OCI-LY7 (cell line): Measurements from ENCODE around the gene MTSS2. TPM values are rescaled to one million over a fixed set of nuclear protein-coding genes. Genes with fewer than 3 reads are reported as not detected.

Experiments
- BruUV-seq: library from RNA; stranded (reverse); fragments of 400-500 nt; replicated peaks from 2 replicates; lab custom pipeline; 2021; lab: Mats Ljungman, UMichigan
- CTCF ChIA-PET: fragments of 300-600 bp; sonication (Branson Sonifier 250); formaldehyde crosslinking; loops from one replicate; lab custom pipeline; 2022; ENCODE audit warnings: antibody characterized with exemption; ENCODE audit not compliant: unreplicated experiment; lab: Charles Lee
- POLR2A ChIA-PET: fragments of 300-600 bp; sonication (Branson Sonifier 250); formaldehyde crosslinking; loops from one replicate; lab custom pipeline; 2022; ENCODE audit warnings: antibody characterized with exemption; lab: Charles Lee
- DNase-seq: peaks from one replicate; pipeline ENCODE4 v3.0.0-alpha.2; 2015; ENCODE audit warnings: low spot score
- H2AFZ ChIP-seq: fragments of 200-600 bp; sonication (generic), shearing (Covaris generic); 2 replicates; pipeline ENCODE4 v1.6.1; 2014; ENCODE audit warnings: mild to moderate bottlenecking, antibody characterized with exemption, low read length, moderate library complexity
- H3K27ac ChIP-seq: fragments of 200-600 bp; sonication (generic); 2 replicates; pipeline ENCODE4 v1.5.1; 2014; ENCODE audit warnings: mixed run types, low read depth, mild to moderate bottlenecking, moderate library complexity, low read length, inconsistent platforms; ENCODE audit not compliant: poor library complexity, severe bottlenecking
- H3K36me3 ChIP-seq: fragments of 200-600 bp; sonication (generic); 2 replicates; pipeline ENCODE4 v1.6.1; 2014; ENCODE audit warnings: mild to moderate bottlenecking, antibody characterized with exemption, low read length, moderate library complexity, mixed read lengths; ENCODE audit not compliant: insufficient read depth
- H3K4me1 ChIP-seq: fragments of 200-600 bp; sonication (generic); 2 replicates; pipeline ENCODE4 v1.5.1; 2014; ENCODE audit warnings: mild to moderate bottlenecking, low read length; ENCODE audit not compliant: insufficient read depth, poor library complexity, severe bottlenecking
- H3K4me2 ChIP-seq: fragments of 200-600 bp; sonication (generic); 2 replicates; pipeline ENCODE4 v1.6.1; 2014; ENCODE audit warnings: mild to moderate bottlenecking, low read length
- H3K4me3 ChIP-seq: fragments of 200-600 bp; sonication (generic); 2 replicates; pipeline ENCODE4 v1.5.1; 2014; ENCODE audit warnings: mild to moderate bottlenecking, low read depth, low read length; ENCODE audit not compliant: poor library complexity, severe bottlenecking
- H3K79me2 ChIP-seq: fragments of 200-600 bp; sonication (generic); 2 replicates; pipeline ENCODE4 v1.6.1; 2016; ENCODE audit warnings: low read depth, mild to moderate bottlenecking, low read length, moderate library complexity, mixed read lengths; ENCODE audit not compliant: insufficient read depth
- H3K9me2 ChIP-seq: fragments of 200-600 bp; sonication (generic); 2 replicates; pipeline ENCODE4 v1.6.1; 2016; ENCODE audit warnings: mild to moderate bottlenecking, low read length, mixed read lengths; ENCODE audit not compliant: insufficient read depth
- H3K9me3 ChIP-seq: fragments of 200-600 bp; sonication (generic); 2 replicates; pipeline ENCODE4 v1.6.1; 2014; ENCODE audit warnings: mild to moderate bottlenecking, mixed run types, low read length, mixed read lengths
- H4K20me1 ChIP-seq: fragments of 200-600 bp; sonication (generic); 2 replicates; pipeline ENCODE4 v1.6.1; 2014; ENCODE audit warnings: mild to moderate bottlenecking, antibody characterized with exemption, low read length, moderate library complexity, mixed read lengths; ENCODE audit not compliant: insufficient read depth
- CTCF ChIP-seq: fragments of 200-600 bp; sonication (generic); conservative IDR thresholded peaks from 2 replicates; pipeline ENCODE4 v1.5.1; 2014; ENCODE audit warnings: mild to moderate bottlenecking, antibody characterized with exemption, low read length, moderate library complexity, mixed read lengths
- EZH2phosphoT487 ChIP-seq: fragments of 200-600 bp; sonication (generic); IDR thresholded peaks from 2 replicates; pipeline ENCODE4 v1.6.1; 2018; ENCODE audit warnings: low read depth, borderline replicate concordance, mild to moderate bottlenecking, mixed run types, antibody characterized with exemption, low read length, moderate library complexity, mixed read lengths
- intact Hi-C: fragments of 100-400 bp; cut with micrococcal nuclease; formaldehyde crosslinking; loops from one replicate; pipeline ENCODE4 v1.10.0; 2022; ENCODE audit not compliant: unreplicated experiment
- total RNA-seq, 2 experiments: library from RNA; depleted of rRNA in 1 of 2; stranded (reverse); fragments of >200 nt in 1 of 2; shearing (Covaris generic) in 1 of 2; gene quantifications; 2 replicates each; pipeline ENCODE4 v1.2.3, GENCODE V29; 2014 to 2022

Gene MTSS2
- total RNA-seq, 2 experiments from 2014 or later, result 0.17 to 0.19 TPM

DNA sequence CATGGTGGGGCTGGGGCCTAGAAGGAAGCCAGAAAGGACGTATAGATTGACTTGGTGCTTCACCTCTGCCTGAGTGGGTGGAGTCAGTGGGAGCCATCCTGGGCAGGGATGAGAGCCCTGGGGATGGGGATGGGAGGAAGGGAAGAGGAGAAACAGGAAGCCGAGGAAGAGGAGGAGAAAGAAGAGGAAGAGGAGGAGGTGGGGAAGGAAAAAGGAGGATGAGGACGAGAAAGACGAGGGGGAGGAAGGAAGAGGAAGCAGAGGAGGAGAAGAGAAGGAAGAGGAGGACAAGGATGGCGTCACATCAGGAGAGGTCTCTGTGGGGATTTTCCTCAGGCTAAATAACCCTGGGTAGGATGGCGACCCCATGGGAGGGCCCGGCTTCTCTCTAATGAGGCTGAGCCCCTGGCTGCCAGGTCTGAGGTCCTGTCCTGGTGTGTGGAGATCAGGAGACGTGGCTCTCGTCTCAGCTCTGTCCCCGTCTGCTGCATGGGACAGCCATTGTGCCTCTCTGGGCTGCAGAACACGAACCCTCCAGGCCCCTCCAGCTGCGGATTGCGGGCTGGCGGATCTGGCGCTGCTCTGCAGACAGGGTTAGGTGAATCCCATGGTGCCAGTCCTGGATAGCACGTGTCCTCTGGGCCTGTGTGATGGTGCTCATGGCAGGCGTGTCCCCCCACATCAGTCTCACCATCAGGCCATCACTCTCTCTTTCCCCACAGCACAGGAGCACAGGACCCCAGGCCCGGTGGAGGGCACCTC is 35.5 kb upstream of the MTSS2 start:
- no TSS peak for BruUV-seq

DNA sequence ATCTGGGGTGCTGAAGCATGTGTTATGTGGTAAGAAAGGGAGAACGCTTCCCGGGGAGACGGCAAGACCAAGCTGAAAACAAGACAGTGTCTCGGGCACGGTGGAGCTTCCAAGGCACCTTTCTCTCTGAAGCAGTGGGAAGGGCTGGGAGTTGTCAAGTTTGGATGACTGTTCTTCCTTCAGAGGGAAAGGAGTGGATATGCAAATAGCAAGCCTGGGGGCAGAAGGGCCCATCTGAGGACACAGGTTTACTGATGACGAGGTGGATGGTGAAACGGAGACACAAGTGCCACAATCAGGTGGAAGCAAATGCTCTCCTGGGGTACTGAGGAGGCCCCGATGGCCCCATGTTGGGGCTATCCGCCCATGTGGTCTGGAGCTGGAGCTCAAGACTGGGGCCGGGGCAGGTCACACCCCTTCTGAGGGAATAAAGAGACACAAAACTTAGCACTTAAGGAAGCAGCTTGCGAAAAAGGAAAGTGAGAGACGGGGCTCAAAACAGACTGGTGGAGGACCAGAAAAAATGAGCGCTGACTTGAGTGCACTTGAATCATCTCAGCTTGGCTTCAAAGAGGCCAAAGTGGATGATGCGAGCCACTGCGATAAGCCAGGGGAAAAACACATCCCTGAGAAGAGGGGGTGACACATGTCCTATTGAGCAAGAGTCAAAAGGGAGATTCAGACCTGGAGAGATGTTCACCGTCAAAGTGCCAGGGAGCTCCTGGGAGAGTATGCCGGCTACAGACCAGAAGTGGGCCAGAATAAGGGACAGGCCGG is 34.8 kb upstream of the MTSS2 start:
- TF ChIP-seq EZH2phosphoT487 (no peak), CTCF (no peak)
- H3K4me3 ChIP-seq, result no peak overlapping the region
- intact Hi-C loops, result no loop called here
- H4K20me1 ChIP-seq, result no peaks in the 10 kb centered on the region
- H3K9me3 ChIP-seq, result no peaks in the 10 kb centered on the region
- H2AFZ ChIP-seq, result no peak overlapping the region
- no TSS peak for BruUV-seq
- H3K27ac ChIP-seq, result no peak overlapping the region
- H3K9me2 ChIP-seq, result no peaks in the 10 kb centered on the region
- DNase-seq, result no peak
- ChIA-PET CTCF (no interaction called here), POLR2A (interaction anchor here (0.6 kb wide), 1 partner anchor 1108 kb away, joined by 3 read pairs; no protein-coding TSS in a partner anchor)
- H3K79me2 ChIP-seq, result no peaks in the 10 kb centered on the region
- H3K4me1 ChIP-seq, result no peaks in the 10 kb centered on the region
- no peak overlapping the region for H3K4me2 ChIP-seq
- peaks cover 12% of the 10 kb centered on the region for H3K36me3 ChIP-seq

More for the DNA sequence above, 35.5 kb upstream of the MTSS2 start:
- Histone ChIP-seq H3K4me1 (no peaks in the 10 kb centered on the region), H3K36me3 (peaks cover 13% of the 10 kb centered on the region), H3K4me2 (no peak overlapping the region), H3K79me2 (no peaks in the 10 kb centered on the region), H3K27ac (no peak overlapping the region), H2AFZ (no peak overlapping the region), H4K20me1 (no peaks in the 10 kb centered on the region), H3K9me2 (no peaks in the 10 kb centered on the region), H3K4me3 (no peak overlapping the region), H3K9me3 (no peaks in the 10 kb centered on the region)
- no peak for DNase-seq
- intact Hi-C loops, result no loop called here
- TF ChIP-seq CTCF (no peak), EZH2phosphoT487 (no peak)
- ChIA-PET CTCF (no interaction called here), POLR2A (interaction anchor here (0.6 kb wide), 1 partner anchor 1108 kb away, joined by 3 read pairs; no protein-coding TSS in a partner anchor)

DNA sequence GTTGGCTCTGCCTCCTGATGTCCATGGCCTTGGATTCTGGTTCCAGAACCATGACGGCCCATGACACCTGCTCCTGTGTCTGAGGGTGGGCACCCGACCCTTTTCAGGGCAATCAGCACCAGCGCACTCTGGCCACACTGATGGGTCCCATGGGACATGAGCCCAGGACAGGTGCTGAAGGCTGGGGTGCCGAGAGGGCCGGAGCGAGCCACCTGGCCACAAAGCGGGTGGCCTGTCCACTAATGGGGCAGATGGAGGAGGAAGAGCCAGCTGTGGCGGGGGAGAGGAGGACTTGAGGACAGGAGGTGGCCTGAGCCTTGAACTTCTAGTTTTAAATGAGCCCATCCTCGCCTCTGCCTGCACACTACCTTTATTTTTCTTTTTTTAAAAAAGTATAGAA is 31.2 kb upstream of the MTSS2 start:
- Histone ChIP-seq H3K4me1 (no peaks in the 10 kb centered on the region), H3K4me2 (no peak overlapping the region), H3K4me3 (no peak overlapping the region), H2AFZ (no peak overlapping the region), H4K20me1 (no peaks in the 10 kb centered on the region), H3K9me2 (no peaks in the 10 kb centered on the region), H3K79me2 (no peaks in the 10 kb centered on the region), H3K36me3 (peaks cover 12% of the 10 kb centered on the region), H3K9me3 (no peaks in the 10 kb centered on the region), H3K27ac (no peak overlapping the region)
- intact Hi-C loops, result no loop called here
- no TSS peak for BruUV-seq
- ChIA-PET CTCF (no interaction called here), POLR2A (no interaction called here)
- no peak for TF ChIP-seq CTCF
- no peak for DNase-seq
